Bronchial epithelial cell (primary cell): Measurements from ENCODE around the gene CFAP119. TPM values are rescaled to one million over a fixed set of nuclear protein-coding genes. Genes with fewer than 3 reads are reported as not detected.

Experiments
- DNase-seq: peaks from one replicate; pipeline ENCODE4 v3.0.0-alpha.2; 2010; ENCODE audit warnings: low read depth
- FAIRE-seq: peaks from 2 replicates; lab custom pipeline; 2011; peaks lifted over from hg19 to GRCh38; lab: Jason Lieb, UNC
- H3K27me3 ChIP-seq: 2 replicates; pipeline ENCODE4 v1.5.1; 2011; ENCODE audit warnings: low read length; ENCODE audit not compliant: control insufficient read depth, insufficient read depth
- H3K36me3 ChIP-seq: 2 replicates; pipeline ENCODE4 v1.5.1; 2011; ENCODE audit warnings: low read length; ENCODE audit not compliant: control insufficient read depth, insufficient read depth
- H3K4me3 ChIP-seq: 2 replicates; pipeline ENCODE4 v1.5.1; 2011; ENCODE audit warnings: mild to moderate bottlenecking, low read depth, low read length, control low read depth
- total RNA-seq: library from RNA; depleted of rRNA; stranded (reverse); fragments of >200 nt; gene quantifications from 2 replicates; pipeline ENCODE4 v1.2.1, GENCODE V29; 2014
- TF ChIP-seq, protein P1 (sequence below): IDR thresholded peaks from 2 replicates; pipeline ENCODE4 v1.5.1; 2011; ENCODE audit warnings: mild to moderate bottlenecking, moderate library complexity, low read length, control low read depth, inconsistent platforms; ENCODE audit not compliant: insufficient read depth, severe bottlenecking

Gene CFAP119
- total RNA-seq, 1 donor from 2014 or later: 1.1 TPM

DNA sequence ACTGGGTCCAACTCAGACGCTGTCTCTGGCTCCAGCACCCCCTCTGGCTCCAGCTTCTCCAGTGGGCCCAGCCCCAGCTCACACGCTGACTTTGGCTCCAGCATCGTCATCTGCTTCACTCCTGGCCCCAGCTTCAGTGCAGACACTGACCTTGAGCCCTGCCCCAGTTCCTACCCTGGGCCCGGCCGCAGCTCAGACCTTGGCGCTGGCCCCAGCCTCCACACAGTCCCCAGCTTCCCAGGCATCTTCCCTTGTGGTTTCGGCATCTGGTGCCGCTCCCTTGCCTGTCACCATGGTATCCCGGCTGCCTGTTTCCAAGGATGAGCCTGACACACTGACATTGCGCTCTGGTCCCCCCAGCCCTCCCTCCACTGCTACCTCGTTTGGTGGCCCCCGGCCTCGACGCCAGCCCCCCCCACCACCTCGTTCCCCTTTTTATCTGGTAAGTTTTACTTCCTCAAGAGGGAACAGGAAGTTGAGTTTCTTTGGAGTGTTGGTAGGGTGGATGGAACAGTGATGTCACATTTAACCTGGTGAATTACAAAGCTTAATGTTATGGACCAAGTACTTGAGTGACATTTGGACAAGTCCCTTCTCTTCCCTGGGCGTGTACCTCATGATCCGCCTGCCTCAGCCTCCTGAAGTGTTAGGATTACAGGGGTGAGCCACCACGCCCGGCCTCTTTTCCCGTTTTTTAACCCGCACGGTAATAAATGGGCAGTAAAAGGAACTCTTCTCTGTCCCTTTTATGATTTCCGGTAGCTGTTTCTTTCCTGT is 37.0 kb downstream of the CFAP119 start:
- peak; percentile 43 for FAIRE-seq
- Histone ChIP-seq H3K4me3 (no peak overlapping the region), H3K27me3 (no peaks in the 10 kb centered on the region), H3K36me3 (peaks cover 44% of the 10 kb centered on the region)
- DNase-seq: no peak
- TF ChIP-seq, protein P1, sequence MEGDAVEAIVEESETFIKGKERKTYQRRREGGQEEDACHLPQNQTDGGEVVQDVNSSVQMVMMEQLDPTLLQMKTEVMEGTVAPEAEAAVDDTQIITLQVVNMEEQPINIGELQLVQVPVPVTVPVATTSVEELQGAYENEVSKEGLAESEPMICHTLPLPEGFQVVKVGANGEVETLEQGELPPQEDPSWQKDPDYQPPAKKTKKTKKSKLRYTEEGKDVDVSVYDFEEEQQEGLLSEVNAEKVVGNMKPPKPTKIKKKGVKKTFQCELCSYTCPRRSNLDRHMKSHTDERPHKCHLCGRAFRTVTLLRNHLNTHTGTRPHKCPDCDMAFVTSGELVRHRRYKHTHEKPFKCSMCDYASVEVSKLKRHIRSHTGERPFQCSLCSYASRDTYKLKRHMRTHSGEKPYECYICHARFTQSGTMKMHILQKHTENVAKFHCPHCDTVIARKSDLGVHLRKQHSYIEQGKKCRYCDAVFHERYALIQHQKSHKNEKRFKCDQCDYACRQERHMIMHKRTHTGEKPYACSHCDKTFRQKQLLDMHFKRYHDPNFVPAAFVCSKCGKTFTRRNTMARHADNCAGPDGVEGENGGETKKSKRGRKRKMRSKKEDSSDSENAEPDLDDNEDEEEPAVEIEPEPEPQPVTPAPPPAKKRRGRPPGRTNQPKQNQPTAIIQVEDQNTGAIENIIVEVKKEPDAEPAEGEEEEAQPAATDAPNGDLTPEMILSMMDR: no peak

DNA sequence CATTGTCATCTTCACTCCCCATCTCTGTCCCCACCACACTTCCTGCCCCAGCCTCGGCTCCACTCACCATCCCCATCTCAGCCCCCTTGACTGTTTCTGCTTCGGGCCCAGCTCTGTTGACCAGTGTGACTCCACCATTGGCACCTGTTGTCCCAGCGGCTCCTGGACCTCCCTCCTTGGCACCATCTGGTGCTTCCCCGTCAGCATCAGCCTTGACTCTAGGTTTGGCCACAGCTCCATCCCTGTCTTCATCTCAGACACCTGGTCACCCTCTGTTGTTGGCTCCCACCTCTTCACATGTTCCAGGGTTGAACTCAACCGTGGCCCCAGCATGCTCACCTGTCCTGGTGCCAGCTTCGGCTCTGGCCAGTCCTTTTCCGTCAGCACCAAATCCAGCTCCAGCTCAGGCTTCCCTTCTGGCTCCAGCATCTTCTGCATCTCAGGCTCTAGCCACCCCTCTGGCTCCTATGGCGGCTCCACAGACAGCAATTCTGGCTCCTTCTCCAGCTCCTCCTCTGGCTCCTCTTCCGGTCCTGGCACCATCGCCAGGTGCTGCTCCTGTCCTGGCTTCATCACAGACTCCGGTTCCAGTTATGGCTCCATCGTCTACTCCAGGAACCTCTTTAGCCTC is 38.0 kb downstream of the CFAP119 start:
- Histone ChIP-seq H3K36me3 (peaks cover 42% of the 10 kb centered on the region), H3K27me3 (no peaks in the 10 kb centered on the region), H3K4me3 (no peak overlapping the region)
- DNase-seq (no peak), FAIRE-seq (peak; percentile 62)
- TF ChIP-seq, protein P1: no peak

GRCh38 chr16:30722916-30723315 is 38.9 kb downstream of the CFAP119 start:
- Histone ChIP-seq H3K27me3 (no peaks in the 10 kb centered on the region), H3K36me3 (peaks cover 43% of the 10 kb centered on the region), H3K4me3 (no peak overlapping the region)
- TF ChIP-seq, protein P1: no peak
- FAIRE-seq: no peak
- no peak for DNase-seq

DNA sequence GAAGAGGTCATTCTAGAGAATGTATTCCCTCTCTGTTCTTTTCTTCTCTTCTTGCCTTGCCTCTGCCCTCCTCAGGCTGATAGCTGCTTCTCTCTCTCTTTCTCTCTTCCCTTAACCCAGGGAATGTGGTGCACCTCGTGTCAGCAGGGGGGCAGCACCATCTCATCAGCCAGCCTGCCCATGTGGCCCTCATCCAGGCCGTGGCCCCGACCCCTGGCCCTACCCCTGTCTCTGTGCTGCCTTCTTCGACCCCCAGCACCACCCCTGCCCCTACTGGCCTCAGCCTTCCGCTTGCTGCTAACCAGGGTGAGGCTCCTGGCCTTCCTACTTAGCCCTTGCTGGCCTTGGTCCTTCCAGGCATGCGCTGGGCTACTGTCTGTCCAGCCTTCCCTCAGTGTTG is 39.4 kb downstream of the CFAP119 start:
- FAIRE-seq (no peak), DNase-seq (no peak)
- TF ChIP-seq, protein P1: no peak
- peaks cover 46% of the 10 kb centered on the region for H3K36me3 ChIP-seq
- H3K27me3 ChIP-seq: no peaks in the 10 kb centered on the region
- H3K4me3 ChIP-seq: no peak overlapping the region

GRCh38 chr16:30721606-30722005 is 40.3 kb downstream of the CFAP119 start:
- TF ChIP-seq, protein P1: no peak
- Histone ChIP-seq H3K4me3 (no peak overlapping the region), H3K36me3 (peaks cover 46% of the 10 kb centered on the region), H3K27me3 (no peaks in the 10 kb centered on the region)
- DNase-seq (peak; percentile 44), FAIRE-seq (no peak)

DNA sequence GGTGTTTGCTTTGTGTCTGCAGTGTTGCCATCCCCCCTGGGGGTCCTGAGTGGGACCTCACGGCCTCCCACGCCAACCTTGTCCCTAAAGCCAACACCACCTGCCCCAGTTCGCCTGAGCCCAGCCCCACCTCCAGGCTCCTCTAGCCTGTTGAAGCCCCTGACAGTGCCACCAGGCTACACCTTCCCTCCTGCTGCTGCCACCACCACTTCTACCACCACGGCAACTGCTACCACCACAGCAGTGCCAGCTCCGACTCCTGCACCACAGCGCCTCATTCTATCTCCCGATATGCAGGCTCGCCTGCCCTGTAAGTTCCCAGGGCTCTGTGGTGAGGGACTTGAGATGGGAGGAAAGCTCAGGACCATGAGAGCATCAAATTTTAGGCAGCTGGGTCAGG is 40.7 kb downstream of the CFAP119 start:
- Histone ChIP-seq H3K27me3 (no peaks in the 10 kb centered on the region), H3K36me3 (peaks cover 48% of the 10 kb centered on the region), H3K4me3 (no peak overlapping the region)
- no peak for DNase-seq
- TF ChIP-seq, protein P1: no peak
- no peak for FAIRE-seq
